GM12801 (cell line): ENCODE measurements around the gene ZNF511.

Experiments used
- CTCF ChIP-seq: IDR thresholded peaks from one replicate; pipeline ENCODE4 v1.5.1; 2011; ENCODE audit warnings: control low read depth; ENCODE audit not compliant: insufficient read length; ENCODE audit errors: extremely low read depth

Gene ZNF511

GRCh38 chr10:133344236-133344635 lies 35.5 kb downstream of the ZNF511 start:
- no peak for TF ChIP-seq CTCF

- no peak for TF ChIP-seq CTCF
These were observed 37.7 kb downstream of the ZNF511 start for GRCh38 chr10:133346413-133346812.

- no peak for TF ChIP-seq CTCF
These were observed 39.2 kb downstream of the ZNF511 start for GRCh38 chr10:133347710-133348517.

- no peak for TF ChIP-seq CTCF
These were observed 40.5 kb downstream of the ZNF511 start for GRCh38 chr10:133349160-133349568.

GRCh38 chr10:133349577-133350011 lies 40.9 kb downstream of the ZNF511 start:
- TF ChIP-seq CTCF: no peak

GRCh38 chr10:133350283-133350949 lies 41.7 kb downstream of the ZNF511 start:
- TF ChIP-seq CTCF: no peak

- no peak for TF ChIP-seq CTCF
These were observed 42.2 kb downstream of the ZNF511 start for GRCh38 chr10:133350950-133351329.
